ENCODE measurements around the gene SAMD9. TPM values are rescaled to one million over a fixed set of nuclear protein-coding genes. Genes with fewer than 3 reads are reported as not detected.

The SAMD9 gene
- total and polyA plus RNA-seq, 2 donors (not counting 3 experiments of a cell fraction or from before 2014, with no cell fraction given) = 0.92 to 6.8 TPM

- no TSS peak for BruUV-seq (replicated peaks)
- Histone ChIP-seq H3K27me3 (ENCODE audit: control insufficient read depth in 2 of 2, insufficient read depth in 2 of 2, low read length in 2 of 2) (no peaks in the 10 kb centered on the region), H3K79me2 (ENCODE audit: control insufficient read depth, insufficient read depth, low read length) (no peaks in the 10 kb centered on the region), H4K20me1 (replicated peaks; ENCODE audit: control insufficient read depth, extremely low read depth, insufficient read depth, low read length) (no peaks in the 10 kb centered on the region), H3K4me2 (ENCODE audit: insufficient read depth, low read length) (peak within 1 kb of the TSS; percentile 98), H3K9me1 (replicated peaks; ENCODE audit: control insufficient read depth, extremely low read depth, insufficient read depth, low read length) (no peaks in the 10 kb centered on the region), H3K36me3 (ENCODE audit: control insufficient read depth in 2 of 2, extremely low read depth in 1 of 2, insufficient read depth in 2 of 2, low read length in 2 of 2) (no peaks in the 10 kb centered on the region), H2AFZ (ENCODE audit: low read depth, low read length) (peak within 1 kb of the TSS; percentile 96), H3K4me3 (replicated peaks in 1 of 3; ENCODE audit: insufficient read depth in 1 of 3, low read depth in 1 of 3, low read length in 3 of 3) (peak within 1 kb of the TSS; percentile 30 to 89 (median 71)), H3K4me1 (ENCODE audit: control insufficient read depth, extremely low read depth, insufficient read depth, low read length) (peaks cover 20% of the 10 kb centered on the region), H3K9me3 (replicated peaks; ENCODE audit: control insufficient read depth, insufficient read depth, low read length) (no peaks in the 10 kb centered on the region), H3K9ac (replicated peaks; ENCODE audit: extremely low read depth, insufficient read depth, low read length) (peak within 1 kb of the TSS; percentile 66), H3K27ac (ENCODE audit: insufficient read depth, low read depth, low read length) (peak within 1 kb of the TSS; percentile 50)
- TF ChIP-seq MAX (IDR thresholded peaks at IDR 0.05; ENCODE audit: insufficient read depth, insufficient read length) (no peak), CTCF (IDR thresholded peaks at IDR 0.05; ENCODE audit: extremely low read depth in 1 of 2, insufficient read depth in 1 of 2, low read depth in 1 of 2, low read length in 2 of 2) (no peak), EZH2 (IDR thresholded peaks at IDR 0.05; ENCODE audit: borderline replicate concordance, low read depth, low read length, severe bottlenecking) (no peak)
- no peak for FAIRE-seq
- POLR2A ChIA-PET = no interaction called here
- intact Hi-C loops (cut with micrococcal nuclease) (loop anchor here (5.0 to 10.0 kb wide), 2 partner anchors 136 to 513 kb away; no protein-coding TSS in a partner anchor), dilution Hi-C loops (cut with MboI; ENCODE audit: extremely low pct_ligation_motif_present, low sequenced_read_pairs) (no loop called here)
- DNase-seq (ENCODE audit: low read depth, low spot score) = peak; percentile 51
- CTCF ChIA-PET = interaction anchor here (1.1 kb wide), 1 partner anchor 31 kb away, joined by 3 read pairs; the partner anchor contains the start of gene SAMD9
These were observed 30.4 kb upstream of the SAMD9 start, which contains the start of gene SAMD9L for GRCh38 chr7:93148144-93148543. Gene SAMD9L, minus strand, starts transcription at chr7:93148385. Its CDS starts 12,414 bp downstream, at chr7:93135971.

- H3K9ac ChIP-seq (replicated peaks; ENCODE audit: extremely low read depth, insufficient read depth, low read length) = peak overlapping the region; percentile 66
- H3K27ac ChIP-seq (ENCODE audit: insufficient read depth, low read depth, low read length) = peak overlapping the region; percentile 50
- peak; percentile 76 for DNase-seq (ENCODE audit: low read depth, low spot score)
- dilution Hi-C loops (cut with MboI; ENCODE audit: extremely low pct_ligation_motif_present, low sequenced_read_pairs) (no loop called here), intact Hi-C loops (cut with micrococcal nuclease) (loop anchor here (5.0 to 10.0 kb wide), 2 partner anchors 135 to 513 kb away; no protein-coding TSS in a partner anchor)
- ChIA-PET CTCF (interaction anchor here (1.0 to 1.1 kb wide), 2 partner anchors 30 to 82 kb away, joined by 3 read pairs; partner anchors contain the start of gene SAMD9), POLR2A (no interaction called here)
- H3K9me1 ChIP-seq (replicated peaks; ENCODE audit: control insufficient read depth, extremely low read depth, insufficient read depth, low read length) = no peaks in the 10 kb centered on the region
- no TSS peak for BruUV-seq (replicated peaks)
- H3K4me3 ChIP-seq (replicated peaks in 1 of 3; ENCODE audit: insufficient read depth in 1 of 3, low read depth in 1 of 3, low read length in 3 of 3) = peak overlapping the region; percentile 30 to 89 (median 71)
- peak overlapping the region; percentile 96 for H2AFZ ChIP-seq (ENCODE audit: low read depth, low read length)
- no peak for TF ChIP-seq FOS (IDR thresholded peaks at IDR 0.05; ENCODE audit: borderline replicate concordance, insufficient read depth, low read length)
- TF ChIP-seq JUN (IDR thresholded peaks at IDR 0.05; ENCODE audit: borderline replicate concordance, insufficient read depth, insufficient read length, low read depth) = no peak
- TF ChIP-seq POLR2A (IDR thresholded peaks at IDR 0.05; ENCODE audit: low read depth, low read length) = no peak
- TF ChIP-seq MYC (IDR thresholded peaks at IDR 0.05; ENCODE audit: low read depth, low read length) = no peak
- TF ChIP-seq POLR2AphosphoS5 (IDR thresholded peaks at IDR 0.05; ENCODE audit: insufficient read depth, low read depth, low read length) = no peak
- TF ChIP-seq EZH2 (IDR thresholded peaks at IDR 0.05; ENCODE audit: borderline replicate concordance, low read depth, low read length, severe bottlenecking) = no peak
- TF ChIP-seq GATA2 (IDR thresholded peaks at IDR 0.05; ENCODE audit: insufficient read depth, insufficient read length, low read depth, low read length) = no peak
- TF ChIP-seq MAX (IDR thresholded peaks at IDR 0.05; ENCODE audit: insufficient read depth, insufficient read length) = no peak
- TF ChIP-seq CTCF (IDR thresholded peaks at IDR 0.05; ENCODE audit: extremely low read depth in 1 of 2, insufficient read depth in 1 of 2, low read depth in 1 of 2, low read length in 2 of 2) = no peak
- H3K79me2 ChIP-seq (ENCODE audit: control insufficient read depth, insufficient read depth, low read length) = no peaks in the 10 kb centered on the region
- H3K4me1 ChIP-seq (ENCODE audit: control insufficient read depth, extremely low read depth, insufficient read depth, low read length) = peaks cover 20% of the 10 kb centered on the region
- H3K27me3 ChIP-seq (ENCODE audit: control insufficient read depth in 2 of 2, insufficient read depth in 2 of 2, low read length in 2 of 2) = no peaks in the 10 kb centered on the region
- H3K36me3 ChIP-seq (ENCODE audit: control insufficient read depth in 2 of 2, extremely low read depth in 1 of 2, insufficient read depth in 2 of 2, low read length in 2 of 2) = no peaks in the 10 kb centered on the region
- H4K20me1 ChIP-seq (replicated peaks; ENCODE audit: control insufficient read depth, extremely low read depth, insufficient read depth, low read length) = no peaks in the 10 kb centered on the region
- FAIRE-seq = peak; percentile 74
- H3K9me3 ChIP-seq (replicated peaks; ENCODE audit: control insufficient read depth, insufficient read depth, low read length) = no peaks in the 10 kb centered on the region
- peak overlapping the region; percentile 98 for H3K4me2 ChIP-seq (ENCODE audit: insufficient read depth, low read length)
These were observed 29.6 kb upstream of the SAMD9 start for GRCh38 chr7:93147363-93147762.
